Retina (tissue), 1 donor: ENCODE data around the gene CXCL13.
A peak's percentile ranks its signal among the peaks of the same experiment; 100 is the strongest.
"Not testable (repeated sequence)": the region's sequence is repeated elsewhere in the genome, so short reads cannot be mapped to it uniquely, and the experiment has no call there.

ENCODE experiments used
- DNase-seq: peaks from one replicate; pipeline ENCODE4 v3.0.0-alpha.2; 2016

Gene CXCL13

GRCh38 chr4:77613267-77613666, 7.6 kb downstream of the CXCL13 start:
- no peak for DNase-seq

GRCh38 chr4:77615153-77615552, 9.5 kb downstream of the CXCL13 start:
- no peak for DNase-seq

- no peak for DNase-seq
These were observed 11.6 kb downstream of the CXCL13 start for GRCh38 chr4:77617203-77617602.

- peak; percentile 80 for DNase-seq
These were observed 13.0 kb downstream of the CXCL13 start for GRCh38 chr4:77618383-77619241.

GRCh38 chr4:77619408-77619807, 13.8 kb downstream of the CXCL13 start:
- no peak for DNase-seq

- no peak for DNase-seq
These were observed 15.6 kb downstream of the CXCL13 start for GRCh38 chr4:77621254-77621653.

GRCh38 chr4:77623091-77623490, 17.5 kb downstream of the CXCL13 start:
- no peak for DNase-seq

GRCh38 chr4:77624213-77624612, 18.6 kb downstream of the CXCL13 start:
- no peak for DNase-seq

- DNase-seq, result no peak
These were observed 19.9 kb downstream of the CXCL13 start for GRCh38 chr4:77625485-77625884.

GRCh38 chr4:77629885-77630284, 24.3 kb downstream of the CXCL13 start:
- no peak for DNase-seq

GRCh38 chr4:77631276-77631675, 25.7 kb downstream of the CXCL13 start:
- no peak for DNase-seq

- DNase-seq, result no peak
These were observed 28.6 kb downstream of the CXCL13 start for GRCh38 chr4:77634132-77634785.

- no peak for DNase-seq
These were observed 29.6 kb downstream of the CXCL13 start for GRCh38 chr4:77635246-77635645.

GRCh38 chr4:77635876-77636275, 30.3 kb downstream of the CXCL13 start:
- no peak for DNase-seq

- DNase-seq, result no peak
These were observed 31.3 kb downstream of the CXCL13 start for GRCh38 chr4:77636902-77637301.

GRCh38 chr4:77644069-77644468, 38.4 kb downstream of the CXCL13 start:
- DNase-seq, result not testable (repeated sequence)

GRCh38 chr4:77650787-77651186, 45.2 kb downstream of the CXCL13 start:
- DNase-seq, result no peak

- no peak for DNase-seq
These were observed 46.2 kb downstream of the CXCL13 start for GRCh38 chr4:77651820-77652219.

GRCh38 chr4:77652237-77652897, 46.7 kb downstream of the CXCL13 start:
- no peak for DNase-seq

- DNase-seq, result no peak
These were observed 47.6 kb downstream of the CXCL13 start for GRCh38 chr4:77653162-77653758.

- not testable (repeated sequence) for DNase-seq
These were observed 54.7 kb downstream of the CXCL13 start for GRCh38 chr4:77660318-77660717.
